GM21515 (cell line): ENCODE measurements around the gene NEURL1B.

Source experiments
- ATAC-seq: cut with Tn5 transposase; IDR thresholded peaks from one replicate; pipeline ENCODE4 v1.9.1; 2021; ENCODE audit not compliant: unreplicated experiment

NEURL1B gene

GRCh38 chr5:172608773-172609172 is 32.3 kb upstream of the NEURL1B start:
- ATAC-seq = no peak

GRCh38 chr5:172610643-172611042 is 30.4 kb upstream of the NEURL1B start:
- ATAC-seq = no peak

GRCh38 chr5:172611913-172612312 is 29.1 kb upstream of the NEURL1B start:
- ATAC-seq = no peak

- ATAC-seq = no peak
Observed at GRCh38 chr5:172612771-172613170, 28.3 kb upstream of the NEURL1B start.

GRCh38 chr5:172616136-172616535 is 24.9 kb upstream of the NEURL1B start:
- ATAC-seq = no peak

GRCh38 chr5:172616730-172617129 is 24.3 kb upstream of the NEURL1B start:
- ATAC-seq = no peak

- no peak for ATAC-seq
Observed at GRCh38 chr5:172617817-172618216, 23.2 kb upstream of the NEURL1B start.

- no peak for ATAC-seq
Observed at GRCh38 chr5:172618574-172619365, 22.3 kb upstream of the NEURL1B start.

- no peak for ATAC-seq
Observed at GRCh38 chr5:172620506-172620905, 20.6 kb upstream of the NEURL1B start.

GRCh38 chr5:172622091-172623046 is 18.7 kb upstream of the NEURL1B start:
- no peak for ATAC-seq

- no peak for ATAC-seq
Observed at GRCh38 chr5:172623313-172623980, 17.6 kb upstream of the NEURL1B start.

GRCh38 chr5:172624083-172624995 is 16.7 kb upstream of the NEURL1B start:
- no peak for ATAC-seq

- ATAC-seq = no peak
Observed at GRCh38 chr5:172624996-172625964, 15.8 kb upstream of the NEURL1B start.

- ATAC-seq = no peak
Observed at GRCh38 chr5:172626031-172626581, 15.0 kb upstream of the NEURL1B start.

GRCh38 chr5:172630082-172630481 is 11.0 kb upstream of the NEURL1B start:
- no peak for ATAC-seq

GRCh38 chr5:172630482-172630881 is 10.6 kb upstream of the NEURL1B start:
- no peak for ATAC-seq

GRCh38 chr5:172630986-172631385 is 10.1 kb upstream of the NEURL1B start:
- ATAC-seq = no peak

GRCh38 chr5:172632346-172633092 is 8.5 kb upstream of the NEURL1B start:
- ATAC-seq = no peak
